GM23248 (cell line): ENCODE data around the gene OMP.

Experiments used
- EZH2 ChIP-seq: fragments of 200-600 bp; sonication (generic); IDR thresholded peaks from 2 replicates; pipeline ENCODE4 v1.6.1; 2018; ENCODE audit warnings: antibody characterized with exemption, mild to moderate bottlenecking; ENCODE audit not compliant: insufficient read depth, poor library complexity, severe bottlenecking
- EZH2phosphoT487 ChIP-seq: fragments of 200-600 bp; sonication (generic); IDR thresholded peaks from 2 replicates; pipeline ENCODE4 v1.6.1; 2018; ENCODE audit warnings: antibody characterized with exemption, moderate library complexity, mild to moderate bottlenecking, low read depth; ENCODE audit not compliant: insufficient read depth

GRCh38 chr11:77084581-77085191, 18.0 kb upstream of the OMP start:
- TF ChIP-seq EZH2phosphoT487 = no peak
- TF ChIP-seq EZH2 = no peak
